Naive thymus-derived CD8-positive, alpha-beta T cell (primary cell): ENCODE data around the gene LRRC1. TPM values are rescaled to one million over a fixed set of nuclear protein-coding genes. Genes with fewer than 3 reads are reported as not detected.
A peak's percentile ranks its signal among the peaks of the same experiment; 100 is the strongest.

ENCODE experiments used
- ATAC-seq, 2 donors: fragments of 150-1000 bp; cut with Tn5 transposase in 1 of 2; sonication (Bioruptor Pico), chemical (Tn5 transposase) in 1 of 2; 1 replicate in 1 of 2; 2 replicates in 1 of 2; pipeline ENCODE4 v1.10.0; 2021; ENCODE audit warnings: mild to moderate bottlenecking in 2 of 2, moderate library complexity in 2 of 2
- POLR2A ChIA-PET: fragments of 350-600 bp; sonication (Branson Sonifier 250); formaldehyde crosslinking; loops from one replicate; lab custom pipeline; 2021; ENCODE audit warnings: antibody characterized with exemption; lab: Charles Lee
- DNase-seq, 10 donors: peaks; one replicate each; pipeline versions ENCODE4 v3.0.0 to v3.0.0-alpha.2; 2020 to 2022
- H3K27ac Mint-ChIP-seq, 10 donors: one replicate each; pipeline ENCODE4 v1.8.0; 2020 to 2022; ENCODE audit warnings: mild to moderate bottlenecking in 10 of 10, mixed read lengths in 10 of 10, moderate library complexity in 4 of 10, inconsistent platforms in 1 of 10
- H3K27me3 Mint-ChIP-seq, 5 donors: one replicate each; pipeline ENCODE4 v1.8.0; 2021 to 2022; ENCODE audit warnings: mixed read lengths in 5 of 5
- H3K36me3 Mint-ChIP-seq, 3 donors: one replicate each; pipeline ENCODE4 v1.8.0; 2020 to 2022; ENCODE audit warnings: mixed read lengths in 3 of 3, mild to moderate bottlenecking in 2 of 3, inconsistent platforms in 1 of 3
- H3K4me1 Mint-ChIP-seq, 4 donors: one replicate each; pipeline ENCODE4 v1.8.0; 2021 to 2022; ENCODE audit warnings: mixed read lengths in 4 of 4
- H3K4me3 Mint-ChIP-seq, 10 donors: one replicate each; pipeline ENCODE4 v1.8.0; 2020 to 2022; ENCODE audit warnings: mild to moderate bottlenecking in 10 of 10, mixed read lengths in 10 of 10, moderate library complexity in 6 of 10, inconsistent platforms in 1 of 10
- H3K9me3 Mint-ChIP-seq, 9 donors: one replicate each; pipeline ENCODE4 v1.8.0; 2020 to 2022; ENCODE audit warnings: mixed read lengths in 9 of 9, mild to moderate bottlenecking in 3 of 9, inconsistent platforms in 1 of 9, moderate library complexity in 1 of 9
- polyA plus RNA-seq, 3 donors: library from polyadenylated mRNA; unstranded; fragments of 300-500 nt; fragmentation: Illumina TruSeq; gene quantifications; one replicate each; pipeline ENCODE4 v1.2.3, GENCODE V29; 2021
- total RNA-seq, 8 experiments: library from RNA in 2 of 8; stranded (reverse) in 2 of 8; gene quantifications; one replicate each; pipeline ENCODE4 v1.2.3 and lab custom pipeline; 2021 to 2026

Gene LRRC1
- total and polyA plus RNA-seq, 5 experiments from 2014 or later, result 0.73 to 3.8 (median 1.7) TPM

DNA sequence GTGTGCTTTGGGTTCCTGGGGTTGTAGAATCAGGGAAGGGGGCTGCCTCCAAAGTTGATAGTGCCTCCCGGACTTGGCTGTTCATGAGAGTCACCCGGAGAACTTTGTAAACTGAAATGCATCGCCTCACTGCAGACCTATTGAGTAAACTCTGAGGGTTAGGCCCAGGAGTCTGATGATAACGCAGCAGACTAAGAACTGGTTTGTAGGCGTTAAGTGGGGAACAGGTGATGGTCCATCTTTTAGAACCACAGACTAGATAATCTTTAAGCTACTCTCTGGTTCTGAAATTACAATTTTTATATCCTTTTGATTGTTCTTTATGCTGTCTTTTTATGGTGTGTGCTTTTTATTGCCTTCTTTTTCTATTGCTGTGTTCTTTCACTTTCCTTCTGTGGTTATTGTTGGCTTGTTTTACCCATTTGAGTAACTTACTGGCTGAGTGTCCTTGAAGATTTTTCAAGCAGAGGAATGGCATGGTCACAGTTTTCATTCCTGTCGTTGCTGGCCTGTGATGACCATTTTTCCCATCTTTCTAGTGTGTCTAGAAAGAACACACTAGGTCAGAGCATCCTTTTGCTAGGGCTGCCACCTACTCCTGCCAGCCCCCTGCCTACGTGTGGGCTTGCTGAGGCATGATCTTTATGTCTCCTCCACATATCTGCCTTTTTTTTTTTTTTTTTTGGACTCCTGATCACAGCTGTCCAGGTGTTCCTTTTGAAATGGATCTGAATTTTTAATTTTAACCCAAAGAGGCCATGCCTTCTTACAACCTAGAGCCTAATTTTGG, 30.9 kb downstream of the LRRC1 start:
- no peak overlapping the region for H3K27ac Mint-ChIP-seq
- DNase-seq (no peak), ATAC-seq (no peak)
- no peaks in the 10 kb centered on the region for H3K9me3 Mint-ChIP-seq
- H3K36me3 Mint-ChIP-seq, result no peaks in the 10 kb centered on the region
- H3K4me1 Mint-ChIP-seq, result peaks cover 0 to 14% (median 3%) of the 10 kb centered on the region in 4 donors
- no peaks in the 10 kb centered on the region for H3K27me3 Mint-ChIP-seq
- no peak overlapping the region for H3K4me3 Mint-ChIP-seq
- POLR2A ChIA-PET, result no interaction called here

DNA sequence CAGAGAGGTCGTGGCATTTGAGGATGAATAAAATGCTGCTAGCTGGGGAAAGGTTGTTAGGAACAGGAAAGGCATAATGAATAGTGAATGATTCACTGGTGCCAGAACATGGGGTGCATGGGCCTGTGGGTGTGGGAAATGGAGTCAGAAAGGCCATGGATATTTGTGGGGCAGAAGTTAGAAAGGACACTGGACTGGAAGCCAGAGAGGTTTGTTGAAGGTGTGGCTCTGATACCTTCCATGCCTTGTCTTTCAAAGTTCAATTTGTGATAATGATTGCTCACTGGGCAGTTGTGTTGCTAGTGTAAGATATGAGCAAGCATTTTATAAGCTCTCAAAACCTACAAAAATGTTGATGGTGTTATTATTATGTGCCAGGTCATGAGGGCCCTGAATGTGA, 32.7 kb downstream of the LRRC1 start:
- POLR2A ChIA-PET, result no interaction called here
- peaks cover 0 to 11% (median 3%) of the 10 kb centered on the region in 4 donors for H3K4me1 Mint-ChIP-seq
- no peaks in the 10 kb centered on the region for H3K36me3 Mint-ChIP-seq
- no peak overlapping the region for H3K4me3 Mint-ChIP-seq
- no peak for ATAC-seq
- no peaks in the 10 kb centered on the region for H3K27me3 Mint-ChIP-seq
- no peak overlapping the region for H3K27ac Mint-ChIP-seq
- no peaks in the 10 kb centered on the region for H3K9me3 Mint-ChIP-seq
- DNase-seq, result no peak

DNA sequence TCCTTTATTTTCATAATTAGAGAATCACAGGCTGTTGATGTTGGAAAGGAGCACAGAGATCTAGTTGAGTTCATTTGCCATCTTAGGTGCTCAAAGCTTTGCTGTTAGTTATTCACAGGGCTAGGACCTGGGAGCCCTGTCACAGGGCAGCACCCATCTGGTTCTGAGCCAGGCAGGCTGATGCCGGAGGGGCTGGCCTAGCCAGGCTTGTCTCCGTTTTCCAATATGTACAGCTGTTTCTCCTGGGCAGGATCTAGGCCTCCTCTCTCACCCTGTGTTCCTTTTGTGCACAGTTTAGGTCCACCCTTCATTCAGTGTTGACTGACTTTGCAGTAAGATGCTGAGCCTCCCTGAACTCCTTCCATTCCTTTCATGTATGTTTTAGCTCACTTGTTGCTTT, 33.4 kb downstream of the LRRC1 start:
- Mint-ChIP-seq H3K9me3 (no peaks in the 10 kb centered on the region), H3K27ac (peak overlapping the region in 1 of 10 donors; percentile 22), H3K4me1 (peaks cover 0 to 14% (median 3%) of the 10 kb centered on the region in 4 donors), H3K36me3 (no peaks in the 10 kb centered on the region), H3K27me3 (no peaks in the 10 kb centered on the region), H3K4me3 (no peak overlapping the region)
- POLR2A ChIA-PET, result no interaction called here
- ATAC-seq (no peak), DNase-seq (no peak)

DNA sequence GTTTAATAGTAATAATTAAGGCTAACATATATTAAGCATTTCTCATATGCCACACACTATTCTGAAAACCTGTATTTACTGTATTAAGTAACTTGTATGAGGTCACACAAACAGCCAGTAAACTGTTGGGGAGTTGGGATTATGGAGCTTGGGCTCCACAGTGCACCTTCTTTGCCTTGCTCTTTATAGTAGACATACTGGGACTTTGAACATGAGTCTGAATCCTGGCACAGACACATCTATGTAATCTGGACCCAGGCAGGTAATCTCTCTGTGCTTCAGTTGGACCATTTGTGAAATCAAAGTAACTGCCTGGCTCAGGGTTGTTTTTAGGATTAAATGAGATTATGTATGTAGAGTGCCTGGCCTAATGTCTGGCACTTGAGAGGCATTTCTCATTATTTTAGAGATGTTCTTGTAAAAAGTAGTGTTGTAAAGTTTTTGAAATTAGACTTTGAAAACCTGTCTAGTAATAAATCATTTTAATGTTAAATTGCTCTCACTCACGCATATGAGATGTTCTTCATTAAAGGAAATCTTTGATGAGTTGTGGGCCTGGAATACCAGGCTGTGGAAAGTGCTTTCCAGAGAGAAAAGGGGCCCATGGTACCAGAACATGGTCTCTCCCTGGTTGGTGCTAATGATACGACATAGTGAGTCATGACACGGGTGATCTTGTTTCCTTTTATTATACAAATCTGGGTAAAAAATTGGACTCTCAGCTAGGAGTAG, 34.3 kb downstream of the LRRC1 start:
- DNase-seq (no peak), ATAC-seq (no peak)
- H3K4me1 Mint-ChIP-seq, result peaks cover 0 to 12% (median 3%) of the 10 kb centered on the region in 4 donors
- H3K27me3 Mint-ChIP-seq, result no peaks in the 10 kb centered on the region
- H3K36me3 Mint-ChIP-seq, result no peaks in the 10 kb centered on the region
- POLR2A ChIA-PET, result no interaction called here
- no peaks in the 10 kb centered on the region for H3K9me3 Mint-ChIP-seq
- H3K4me3 Mint-ChIP-seq, result no peak overlapping the region
- peak overlapping the region in 1 of 10 donors; percentile 9 for H3K27ac Mint-ChIP-seq

DNA sequence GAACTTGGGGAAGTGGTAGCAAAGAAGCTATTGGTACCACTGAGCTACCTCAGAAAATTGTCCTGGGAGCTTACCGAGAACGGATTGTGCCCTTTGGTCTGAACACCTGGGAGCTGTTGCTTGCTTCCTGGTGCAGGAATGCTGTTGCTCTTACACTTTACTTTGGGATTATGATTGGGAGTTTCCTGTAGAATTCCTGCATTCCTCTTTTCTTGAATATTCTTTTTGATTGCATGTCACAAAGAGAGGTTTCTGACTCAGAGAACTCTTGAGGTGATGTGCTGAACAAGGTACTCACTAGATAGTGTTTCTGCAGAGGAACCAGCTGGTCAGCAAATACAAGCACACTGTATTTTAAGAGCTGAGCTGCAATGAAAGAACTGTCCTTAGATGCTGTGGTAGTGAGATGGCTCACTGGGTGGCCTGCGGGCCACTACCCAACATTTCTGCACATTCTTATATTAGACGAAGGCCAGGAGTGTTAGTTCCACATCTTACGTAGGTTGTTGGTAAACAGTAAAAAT, 35.0 kb downstream of the LRRC1 start:
- ATAC-seq, result no peak
- Mint-ChIP-seq H3K27me3 (no peaks in the 10 kb centered on the region), H3K9me3 (no peaks in the 10 kb centered on the region), H3K27ac (no peak overlapping the region), H3K36me3 (no peaks in the 10 kb centered on the region), H3K4me3 (no peak overlapping the region), H3K4me1 (peaks cover 0 to 12% (median 3%) of the 10 kb centered on the region in 4 donors)
- no peak for DNase-seq
- POLR2A ChIA-PET, result no interaction called here

DNA sequence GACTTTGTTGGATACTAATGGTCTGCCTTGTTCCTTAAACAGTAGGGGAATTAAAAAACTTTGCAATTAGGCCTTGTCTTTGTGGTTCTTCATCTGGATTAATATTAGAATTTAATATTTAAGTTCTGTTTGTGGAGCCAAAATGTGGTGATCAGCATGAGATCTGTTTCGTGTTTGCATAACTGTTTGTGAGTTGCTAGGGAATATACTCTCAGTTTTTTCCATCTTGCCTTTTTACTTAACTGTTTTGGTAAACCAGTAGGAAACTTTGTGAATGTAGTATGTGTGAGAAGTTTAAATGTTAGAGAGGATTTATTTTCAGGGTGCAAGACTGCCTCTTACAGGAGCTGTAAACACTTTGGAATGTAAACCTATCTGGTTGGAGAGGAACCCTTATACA, 35.6 kb downstream of the LRRC1 start:
- Mint-ChIP-seq H3K27ac (no peak overlapping the region), H3K9me3 (no peaks in the 10 kb centered on the region), H3K27me3 (no peaks in the 10 kb centered on the region), H3K4me3 (no peak overlapping the region), H3K4me1 (peaks cover 0 to 12% (median 2%) of the 10 kb centered on the region in 4 donors), H3K36me3 (no peaks in the 10 kb centered on the region)
- DNase-seq (no peak), ATAC-seq (no peak)
- POLR2A ChIA-PET, result no interaction called here

DNA sequence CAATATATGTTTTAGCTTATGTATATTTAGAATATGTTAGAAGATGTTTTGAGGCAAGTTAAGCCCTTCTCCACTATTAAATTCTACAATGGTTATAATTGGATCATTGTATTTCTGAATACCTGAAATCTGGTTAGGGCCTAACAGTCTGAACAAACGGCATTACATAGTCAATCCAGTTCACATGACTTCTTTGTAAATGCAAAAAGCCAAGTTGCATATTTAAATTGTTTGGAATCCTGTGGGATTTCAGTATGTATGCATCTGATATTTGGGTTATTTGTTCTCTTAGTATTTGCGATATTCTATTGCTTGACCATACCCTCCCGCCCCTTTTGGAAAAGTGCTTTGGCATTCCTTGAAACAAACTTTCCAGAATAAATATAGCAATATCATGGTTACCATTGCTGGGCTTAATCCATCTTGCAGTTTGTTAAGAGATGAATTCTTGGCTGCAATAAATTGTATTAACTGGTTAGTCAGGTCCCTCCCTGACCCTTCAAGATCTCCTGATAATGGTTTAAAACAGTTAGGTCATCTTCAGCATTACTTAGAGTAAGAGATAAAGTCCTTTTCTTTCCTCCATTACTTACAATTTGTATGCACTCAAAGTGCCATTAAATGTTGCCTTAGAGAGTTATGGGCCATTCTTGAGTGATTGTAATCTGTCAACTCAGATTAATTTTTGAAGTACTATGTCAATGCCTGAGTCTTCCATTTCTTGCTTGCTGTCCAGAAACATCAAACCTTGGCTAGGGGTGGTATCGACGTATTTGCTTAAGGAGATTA, 36.5 kb downstream of the LRRC1 start:
- ATAC-seq, result no peak
- no peaks in the 10 kb centered on the region for H3K36me3 Mint-ChIP-seq
- no peaks in the 10 kb centered on the region for H3K9me3 Mint-ChIP-seq
- H3K4me3 Mint-ChIP-seq, result no peak overlapping the region
- no peaks in the 10 kb centered on the region for H3K27me3 Mint-ChIP-seq
- POLR2A ChIA-PET, result no interaction called here
- peaks cover 0 to 10% (median 0%) of the 10 kb centered on the region in 4 donors for H3K4me1 Mint-ChIP-seq
- DNase-seq, result no peak
- H3K27ac Mint-ChIP-seq, result no peak overlapping the region

DNA sequence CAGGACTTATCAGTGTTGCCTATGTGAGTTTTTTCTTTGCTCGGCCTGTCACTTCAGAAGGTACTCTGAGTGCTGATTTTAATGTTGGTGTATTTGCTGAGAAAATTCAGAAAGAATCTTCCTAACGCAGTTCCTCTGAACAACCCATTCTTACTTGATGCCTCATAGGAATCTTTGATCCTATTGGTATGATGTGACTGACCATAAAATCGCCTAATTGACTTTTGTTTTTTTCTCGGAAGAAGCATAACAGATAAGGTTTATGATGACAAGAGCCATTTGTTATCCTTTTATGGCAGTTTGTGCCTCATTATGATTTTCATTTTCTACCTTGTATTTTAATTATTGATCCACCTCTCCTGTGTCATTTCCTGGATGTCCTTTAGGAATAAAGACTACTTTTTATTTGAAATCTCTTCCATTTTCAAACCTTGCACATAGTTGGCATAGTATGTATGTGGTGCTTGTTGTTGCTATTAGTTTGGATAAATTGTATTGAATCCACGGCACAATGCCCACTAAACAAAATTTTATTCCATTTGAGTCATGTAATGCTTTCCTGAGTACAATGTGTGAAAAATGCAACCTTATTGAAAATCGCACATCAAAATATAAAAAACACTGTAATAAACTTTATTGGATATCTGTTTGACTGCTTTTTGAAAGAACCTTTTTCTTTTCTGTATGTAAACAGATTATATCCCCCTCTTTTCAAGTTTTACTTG, 37.3 kb downstream of the LRRC1 start:
- Mint-ChIP-seq H3K36me3 (no peaks in the 10 kb centered on the region), H3K4me3 (no peak overlapping the region), H3K27ac (no peak overlapping the region), H3K9me3 (no peaks in the 10 kb centered on the region), H3K4me1 (peaks cover 0 to 8% (median 0%) of the 10 kb centered on the region in 4 donors), H3K27me3 (no peaks in the 10 kb centered on the region)
- ATAC-seq, result no peak
- POLR2A ChIA-PET, result no interaction called here
- DNase-seq, result no peak

DNA sequence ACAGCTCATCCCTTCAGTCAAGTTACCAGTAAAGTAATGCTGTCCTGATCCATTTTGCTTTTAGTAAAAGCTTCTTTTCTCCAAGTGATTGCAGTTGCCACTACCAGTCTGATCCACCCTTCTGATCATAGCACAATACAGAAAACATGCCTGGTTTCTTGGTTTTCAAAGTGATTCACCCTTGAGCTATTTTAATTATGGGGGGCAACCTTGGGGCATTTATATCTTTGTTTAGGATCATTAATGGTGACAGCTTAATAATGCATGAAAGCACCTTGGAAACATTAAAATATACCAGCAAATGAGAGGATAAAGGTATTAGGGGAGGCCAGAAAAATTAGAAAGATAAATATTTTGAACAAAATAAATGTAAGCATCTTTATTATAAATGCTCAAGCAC, 38.4 kb downstream of the LRRC1 start:
- Mint-ChIP-seq H3K4me3 (no peak overlapping the region), H3K27ac (no peak overlapping the region), H3K4me1 (peaks cover 0 to 6% (median 3%) of the 10 kb centered on the region in 4 donors), H3K27me3 (no peaks in the 10 kb centered on the region), H3K36me3 (no peaks in the 10 kb centered on the region), H3K9me3 (no peaks in the 10 kb centered on the region)
- ATAC-seq, result no peak
- no peak for DNase-seq
- POLR2A ChIA-PET, result no interaction called here

DNA sequence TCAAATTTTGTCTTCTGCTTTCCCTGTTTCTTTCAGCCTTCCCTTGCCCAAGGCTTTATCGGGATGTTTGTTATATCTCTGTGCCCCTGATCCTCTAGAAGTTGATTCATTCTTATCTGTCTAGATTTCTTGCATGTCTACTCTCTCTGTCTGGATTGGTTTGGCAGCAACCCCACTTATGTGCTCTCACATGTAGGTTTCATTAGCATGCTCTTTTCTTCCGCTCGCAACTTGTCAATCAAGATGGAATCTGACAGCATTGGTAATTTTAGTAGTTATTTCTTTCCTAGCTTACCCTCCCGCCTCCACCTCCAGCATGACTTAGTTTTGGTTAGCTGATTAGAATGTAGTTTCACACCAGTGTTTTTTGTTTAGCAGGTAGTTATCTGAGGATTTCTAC, 39.3 kb downstream of the LRRC1 start:
- H3K27ac Mint-ChIP-seq, result peak overlapping the region in 1 of 10 donors; percentile 15
- H3K36me3 Mint-ChIP-seq, result no peaks in the 10 kb centered on the region
- peaks cover 0 to 6% (median 5%) of the 10 kb centered on the region in 4 donors for H3K4me1 Mint-ChIP-seq
- no peak overlapping the region for H3K4me3 Mint-ChIP-seq
- H3K9me3 Mint-ChIP-seq, result no peaks in the 10 kb centered on the region
- no peaks in the 10 kb centered on the region for H3K27me3 Mint-ChIP-seq
- no peak for DNase-seq
- no peak for ATAC-seq
- POLR2A ChIA-PET, result no interaction called here

DNA sequence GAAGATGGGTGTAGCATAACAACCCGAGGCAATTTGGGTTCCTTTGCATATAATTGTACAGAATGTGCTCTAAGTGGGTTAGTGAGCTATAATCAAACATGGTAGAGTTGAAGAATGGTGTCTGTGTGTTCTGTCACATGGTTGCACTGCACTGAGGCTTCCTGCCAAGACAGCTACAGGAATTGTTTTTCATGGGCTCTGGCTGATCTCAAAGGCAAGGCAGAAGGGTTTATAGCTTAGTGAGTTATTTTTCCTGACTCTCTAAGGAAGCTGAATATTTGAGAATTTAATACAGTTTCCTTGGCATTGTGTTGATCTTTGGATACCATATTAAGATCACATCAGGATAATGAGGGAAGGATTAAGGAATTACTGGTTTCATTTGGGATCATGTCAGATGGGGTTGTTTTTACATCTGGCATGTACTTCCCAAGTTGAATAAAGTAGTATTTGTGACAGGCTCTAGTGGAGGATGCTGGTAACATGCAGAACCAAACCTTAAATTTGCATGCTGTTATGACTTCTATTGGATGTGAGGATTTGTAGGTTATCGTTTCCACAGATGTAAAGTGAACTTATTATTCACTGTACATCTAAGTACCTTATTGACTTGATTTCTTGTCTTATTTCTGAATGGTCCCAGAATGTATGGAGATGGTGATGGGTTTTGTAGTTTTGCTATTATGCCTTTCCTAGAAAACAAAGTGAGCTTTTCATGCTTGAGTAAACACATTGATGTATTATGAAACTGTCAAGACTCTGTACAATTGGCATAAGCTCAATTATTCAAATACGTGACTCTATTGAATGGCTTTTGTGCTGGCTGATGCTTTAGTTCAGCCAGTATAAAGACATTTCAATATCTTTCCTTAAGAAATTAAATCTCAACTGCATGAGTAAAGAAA, 43.3 kb downstream of the LRRC1 start:
- no peak overlapping the region for H3K4me3 Mint-ChIP-seq
- peaks cover 0 to 11% (median 5%) of the 10 kb centered on the region in 9 donors for H3K9me3 Mint-ChIP-seq
- ATAC-seq, result no peak
- H3K4me1 Mint-ChIP-seq, result peaks cover 0 to 6% (median 3%) of the 10 kb centered on the region in 4 donors
- H3K27me3 Mint-ChIP-seq, result no peaks in the 10 kb centered on the region
- peaks cover 8 to 19% (median 8%) of the 10 kb centered on the region in 3 donors for H3K36me3 Mint-ChIP-seq
- DNase-seq, result no peak
- H3K27ac Mint-ChIP-seq, result no peak overlapping the region
- POLR2A ChIA-PET, result no interaction called here
